Panc1 (cell line): ENCODE results near the gene PRR4. TPM values are rescaled to one million over a fixed set of nuclear protein-coding genes. Genes with fewer than 3 reads are reported as not detected.
A peak's percentile ranks its signal among the peaks of the same experiment; 100 is the strongest.

ENCODE experiments used
- ATAC-seq: fragments of 200-7000 bp; cut with Tn5 transposase; 2 replicates; pipeline ENCODE4 v1.9.1; 2020; ENCODE audit warnings: mild to moderate bottlenecking, moderate library complexity
- Bru-seq: library from RNA; stranded (reverse); fragments of 400-500 nt; gene quantifications from one replicate; lab custom pipeline; 2021; lab: Mats Ljungman, UMichigan
- BruChase-seq, 2 experiments: library from RNA; stranded (reverse); fragments of 400-500 nt; gene quantifications; one replicate each; lab custom pipeline; 2021; lab: Mats Ljungman, UMichigan
- BruUV-seq: library from RNA; stranded (reverse); fragments of 400-500 nt; replicated peaks from 2 replicates; lab custom pipeline; 2021; lab: Mats Ljungman, UMichigan
- CTCF ChIA-PET: fragments of 300-600 bp; sonication (Branson Sonifier 250); formaldehyde crosslinking; loops from one replicate; lab custom pipeline; 2022; ENCODE audit warnings: antibody characterized with exemption; lab: Charles Lee
- POLR2A ChIA-PET: fragments of 300-600 bp; sonication (Branson Sonifier 250); formaldehyde crosslinking; loops from one replicate; lab custom pipeline; 2022; ENCODE audit warnings: antibody characterized with exemption; lab: Charles Lee
- DNase-seq: peaks from one replicate; pipeline ENCODE4 v3.0.0-alpha.2; 2010; ENCODE audit warnings: low read depth, low spot score
- H3K27ac ChIP-seq: 2 replicates; pipeline ENCODE4 v1.5.1; 2011; ENCODE audit warnings: mild to moderate bottlenecking, low read length, inconsistent platforms
- H3K27me3 ChIP-seq: fragments of 200-500 bp; sonication (Bioruptor generic); 2 replicates; pipeline ENCODE4 v1.6.0; 2014; ENCODE audit warnings: low read length, inconsistent platforms; ENCODE audit not compliant: control insufficient read depth, insufficient read depth
- H3K36me3 ChIP-seq: fragments of 200-500 bp; sonication (Bioruptor generic); 2 replicates; pipeline ENCODE4 v1.5.1; 2014; ENCODE audit warnings: inconsistent platforms, mild to moderate bottlenecking, low read length, moderate library complexity; ENCODE audit not compliant: control insufficient read depth, insufficient read depth
- H3K4me1 ChIP-seq: 2 replicates; pipeline ENCODE4 v1.5.1; 2011; ENCODE audit warnings: inconsistent platforms, mild to moderate bottlenecking, low read length, moderate library complexity; ENCODE audit not compliant: control insufficient read depth, insufficient read depth
- H3K4me3 ChIP-seq, 2 experiments: 2 replicates each; pipeline ENCODE4 v1.5.1; 2011 to 2012; ENCODE audit warnings: low read depth in 2 of 2, low read length in 2 of 2, mild to moderate bottlenecking in 2 of 2, inconsistent platforms in 1 of 2, moderate library complexity in 1 of 2
- H3K9me3 ChIP-seq: fragments of 200-500 bp; sonication (Bioruptor generic); 2 replicates; pipeline ENCODE4 v1.5.1; 2014; ENCODE audit warnings: low read depth, mild to moderate bottlenecking, inconsistent platforms, low read length, moderate library complexity; ENCODE audit not compliant: control insufficient read depth, insufficient read depth
- POLR2AphosphoS5 ChIP-seq: IDR thresholded peaks from 2 replicates; pipeline ENCODE4 v1.6.1; 2012; ENCODE audit warnings: mild to moderate bottlenecking, low read depth, low read length, moderate library complexity
- SIN3A ChIP-seq: IDR thresholded peaks from 2 replicates; pipeline ENCODE4 v1.6.1; 2012; ENCODE audit warnings: low read depth, mild to moderate bottlenecking, low read length, moderate library complexity, borderline replicate concordance; ENCODE audit not compliant: insufficient read depth
- TCF7L2 ChIP-seq: IDR thresholded peaks from 2 replicates; pipeline ENCODE4 v1.6.1; 2011; ENCODE audit warnings: mild to moderate bottlenecking, low read depth, low read length, inconsistent platforms
- in situ Hi-C: cut with HindIII; loops from 2 replicates; pipeline ENCODE4 v1.10.0; 2016; ENCODE audit warnings: low sequenced_read_pairs, low pct_unique_long_range_greater_than_20kb
- intact Hi-C: fragments of 100-400 bp; cut with micrococcal nuclease; formaldehyde crosslinking; loops from one replicate; pipeline ENCODE4 v1.10.0; 2022; ENCODE audit not compliant: unreplicated experiment
- long read RNA-seq: library from polyadenylated mRNA; unstranded; transcript quantifications from one replicate; pipeline ENCODE4 v2.0.0, GENCODE V29; 2021; ENCODE audit not compliant: unreplicated experiment
- polyA plus RNA-seq: library from polyadenylated mRNA; unstranded; fragments of >200 nt; gene quantifications from one replicate; pipeline ENCODE4 v1.2.1, GENCODE V29; 2012; ENCODE audit warnings: missing spikeins; ENCODE audit not compliant: insufficient read length
- total RNA-seq: library from RNA; stranded (reverse); gene quantifications from one replicate; pipeline ENCODE4 v1.2.1, GENCODE V29; 2021; ENCODE audit not compliant: unreplicated experiment
- TF ChIP-seq, protein P1 (sequence below): fragments of 450-650 bp; IDR thresholded peaks from 2 replicates; pipeline ENCODE4 v1.5.1; 2017; ENCODE audit warnings: mild to moderate bottlenecking
- TF ChIP-seq, protein P2 (sequence below), 2 experiments: IDR thresholded peaks; 2 replicates each; pipeline ENCODE4 v1.6.1; 2011 to 2012; ENCODE audit warnings: low read depth in 2 of 2, control low read depth in 1 of 2, low read length in 1 of 2, mild to moderate bottlenecking in 1 of 2, moderate library complexity in 1 of 2; ENCODE audit not compliant: insufficient read depth in 1 of 2

PRR4 gene, protein sequence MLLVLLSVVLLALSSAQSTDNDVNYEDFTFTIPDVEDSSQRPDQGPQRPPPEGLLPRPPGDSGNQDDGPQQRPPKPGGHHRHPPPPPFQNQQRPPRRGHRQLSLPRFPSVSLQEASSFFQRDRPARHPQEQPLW
- total RNA-seq = 1.1 TPM
- polyA plus RNA-seq = 0.90 TPM
- Bru-seq, nascent RNA = percentile 53 among the genes with signal in this experiment
- BruChase-seq, experiment 1, labeled RNA remaining after a 2-hour chase = percentile 74 among the genes with signal in this experiment
- percentile 42 among the genes with signal in this experiment for BruChase-seq, experiment 2, labeled RNA remaining after a 6-hour chase
- long read RNA-seq = 0 reads

DNA sequence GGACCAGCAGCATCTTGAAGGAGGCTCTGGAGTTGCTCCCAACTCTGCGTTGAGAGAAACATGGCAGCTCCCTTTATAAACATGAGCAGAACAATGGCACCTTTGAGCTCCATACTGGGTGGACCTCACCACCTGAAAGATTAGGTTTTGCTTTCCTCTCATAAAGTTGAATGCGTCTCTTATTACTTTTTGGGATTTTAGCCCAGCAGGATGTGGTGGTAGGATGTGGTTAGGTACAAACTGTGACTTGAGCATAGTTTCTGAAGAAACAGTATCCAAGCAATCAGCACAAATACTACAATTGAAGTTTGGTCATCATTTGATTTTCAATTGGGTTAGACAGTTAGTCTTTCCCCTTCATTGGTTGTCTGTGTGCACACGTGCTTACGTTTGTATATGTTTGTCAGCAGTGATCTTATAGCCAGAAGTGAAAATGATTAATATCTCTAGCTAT is at the start of gene PRR4:
Gene PRR4 (minus strand): TSS at position 51 of the 454 bp plus-strand sequence. CDS start 38 bp downstream, at position 13.
- ChIA-PET CTCF (no interaction called here), POLR2A (no interaction called here)
- no peak for TF ChIP-seq TCF7L2
- no peak for TF ChIP-seq SIN3A
- TF ChIP-seq POLR2AphosphoS5 = no peak
- TF ChIP-seq, protein P1, sequence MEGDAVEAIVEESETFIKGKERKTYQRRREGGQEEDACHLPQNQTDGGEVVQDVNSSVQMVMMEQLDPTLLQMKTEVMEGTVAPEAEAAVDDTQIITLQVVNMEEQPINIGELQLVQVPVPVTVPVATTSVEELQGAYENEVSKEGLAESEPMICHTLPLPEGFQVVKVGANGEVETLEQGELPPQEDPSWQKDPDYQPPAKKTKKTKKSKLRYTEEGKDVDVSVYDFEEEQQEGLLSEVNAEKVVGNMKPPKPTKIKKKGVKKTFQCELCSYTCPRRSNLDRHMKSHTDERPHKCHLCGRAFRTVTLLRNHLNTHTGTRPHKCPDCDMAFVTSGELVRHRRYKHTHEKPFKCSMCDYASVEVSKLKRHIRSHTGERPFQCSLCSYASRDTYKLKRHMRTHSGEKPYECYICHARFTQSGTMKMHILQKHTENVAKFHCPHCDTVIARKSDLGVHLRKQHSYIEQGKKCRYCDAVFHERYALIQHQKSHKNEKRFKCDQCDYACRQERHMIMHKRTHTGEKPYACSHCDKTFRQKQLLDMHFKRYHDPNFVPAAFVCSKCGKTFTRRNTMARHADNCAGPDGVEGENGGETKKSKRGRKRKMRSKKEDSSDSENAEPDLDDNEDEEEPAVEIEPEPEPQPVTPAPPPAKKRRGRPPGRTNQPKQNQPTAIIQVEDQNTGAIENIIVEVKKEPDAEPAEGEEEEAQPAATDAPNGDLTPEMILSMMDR = no peak
- TF ChIP-seq, protein P2, sequence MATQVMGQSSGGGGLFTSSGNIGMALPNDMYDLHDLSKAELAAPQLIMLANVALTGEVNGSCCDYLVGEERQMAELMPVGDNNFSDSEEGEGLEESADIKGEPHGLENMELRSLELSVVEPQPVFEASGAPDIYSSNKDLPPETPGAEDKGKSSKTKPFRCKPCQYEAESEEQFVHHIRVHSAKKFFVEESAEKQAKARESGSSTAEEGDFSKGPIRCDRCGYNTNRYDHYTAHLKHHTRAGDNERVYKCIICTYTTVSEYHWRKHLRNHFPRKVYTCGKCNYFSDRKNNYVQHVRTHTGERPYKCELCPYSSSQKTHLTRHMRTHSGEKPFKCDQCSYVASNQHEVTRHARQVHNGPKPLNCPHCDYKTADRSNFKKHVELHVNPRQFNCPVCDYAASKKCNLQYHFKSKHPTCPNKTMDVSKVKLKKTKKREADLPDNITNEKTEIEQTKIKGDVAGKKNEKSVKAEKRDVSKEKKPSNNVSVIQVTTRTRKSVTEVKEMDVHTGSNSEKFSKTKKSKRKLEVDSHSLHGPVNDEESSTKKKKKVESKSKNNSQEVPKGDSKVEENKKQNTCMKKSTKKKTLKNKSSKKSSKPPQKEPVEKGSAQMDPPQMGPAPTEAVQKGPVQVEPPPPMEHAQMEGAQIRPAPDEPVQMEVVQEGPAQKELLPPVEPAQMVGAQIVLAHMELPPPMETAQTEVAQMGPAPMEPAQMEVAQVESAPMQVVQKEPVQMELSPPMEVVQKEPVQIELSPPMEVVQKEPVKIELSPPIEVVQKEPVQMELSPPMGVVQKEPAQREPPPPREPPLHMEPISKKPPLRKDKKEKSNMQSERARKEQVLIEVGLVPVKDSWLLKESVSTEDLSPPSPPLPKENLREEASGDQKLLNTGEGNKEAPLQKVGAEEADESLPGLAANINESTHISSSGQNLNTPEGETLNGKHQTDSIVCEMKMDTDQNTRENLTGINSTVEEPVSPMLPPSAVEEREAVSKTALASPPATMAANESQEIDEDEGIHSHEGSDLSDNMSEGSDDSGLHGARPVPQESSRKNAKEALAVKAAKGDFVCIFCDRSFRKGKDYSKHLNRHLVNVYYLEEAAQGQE (IDR thresholded peaks at IDR 0.05; ENCODE audit: insufficient read depth in 1 of 2, low read depth in 2 of 2, low read length in 1 of 2) = no peak
- BruUV-seq = no TSS peak
- no peaks in the 10 kb centered on the region for H3K9me3 ChIP-seq
- intact Hi-C loops = no loop called here
- in situ Hi-C loops = no loop called here
- no peaks in the 10 kb centered on the region for H3K27me3 ChIP-seq
- no peak for ATAC-seq
- no peaks in the 10 kb centered on the region for H3K36me3 ChIP-seq
- no peaks in the 10 kb centered on the region for H3K4me1 ChIP-seq
- DNase-seq = no peak
- no peak within 1 kb of the TSS for H3K4me3 ChIP-seq
- no peak within 1 kb of the TSS for H3K27ac ChIP-seq

DNA sequence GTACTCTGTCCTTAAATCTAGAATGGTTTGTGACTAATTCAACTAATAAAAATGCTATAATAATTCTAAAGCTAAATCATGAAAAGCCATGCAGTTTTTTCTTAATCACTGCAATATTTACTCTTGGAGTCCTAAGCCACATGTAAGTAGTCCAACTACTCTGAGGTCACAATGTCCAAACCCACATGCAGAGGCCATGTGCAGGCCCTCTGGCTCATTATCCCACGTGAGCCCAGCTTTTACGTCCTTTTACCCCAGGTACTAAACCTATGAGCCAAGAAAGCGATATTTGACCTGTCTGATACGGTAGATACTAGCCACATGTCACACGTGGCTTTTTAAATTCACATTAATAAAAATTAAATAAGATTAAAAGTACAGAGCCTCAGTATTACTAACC is 47.6 kb upstream of the PRR4 start:
- Histone ChIP-seq H3K36me3 (no peaks in the 10 kb centered on the region), H3K4me1 (no peaks in the 10 kb centered on the region), H3K4me3 (no peak overlapping the region), H3K27me3 (no peaks in the 10 kb centered on the region), H3K9me3 (no peaks in the 10 kb centered on the region), H3K27ac (no peak overlapping the region)
- ChIA-PET CTCF (no interaction called here), POLR2A (no interaction called here)
- TF ChIP-seq, protein P2 (IDR thresholded peaks at IDR 0.05; ENCODE audit: insufficient read depth in 1 of 2, low read depth in 2 of 2, low read length in 1 of 2) = no peak
- TF ChIP-seq POLR2AphosphoS5 (no peak), TCF7L2 (no peak), SIN3A (no peak)
- TF ChIP-seq, protein P1 = no peak
- in situ Hi-C loops (no loop called here), intact Hi-C loops (no loop called here)
- DNase-seq = no peak
- BruUV-seq = no TSS peak
- no peak for ATAC-seq
